T47D (cell line): ENCODE results near the gene SPSB4.

Experiments
- DNase-seq, 2 experiments: peaks; one replicate each; pipeline versions ENCODE4 v3.0.0 to v3.0.0-alpha.2; 2011 to 2012; ENCODE audit warnings: low read depth in 1 of 2, low spot score in 1 of 2
- JUND ChIP-seq: IDR thresholded peaks from 2 replicates; pipeline ENCODE4 v1.6.1; 2012; ENCODE audit warnings: low read depth
- in situ Hi-C: cut with HindIII; loops from 2 replicates; pipeline ENCODE4 v1.10.0; 2016; ENCODE audit warnings: low sequenced_read_pairs, low pct_unique_long_range_greater_than_20kb

The SPSB4 gene

GRCh38 chr3:141072950-141073349 lies 21.8 kb downstream of the SPSB4 start:
- TF ChIP-seq JUND = no peak
- in situ Hi-C loops = no loop called here

DNA sequence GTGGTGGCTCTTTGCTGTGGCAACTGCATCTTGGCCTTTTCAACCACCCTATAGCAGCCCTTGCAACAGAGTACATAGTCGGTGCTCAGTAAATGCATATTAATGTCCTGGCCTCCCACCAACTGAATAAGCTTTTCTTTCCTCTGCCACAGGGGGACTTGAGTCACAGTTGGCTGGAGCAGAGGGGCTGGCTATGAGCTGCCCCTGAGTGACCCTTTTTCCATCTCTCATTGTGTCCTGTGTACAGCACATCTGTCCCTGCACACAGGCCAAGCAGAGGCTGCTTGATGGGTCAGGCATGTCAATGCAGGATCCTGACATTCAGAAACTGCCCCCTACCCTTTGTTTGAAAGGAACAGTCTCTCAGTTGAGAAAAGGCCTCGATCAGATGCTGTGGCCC lies 22.4 kb downstream of the SPSB4 start:
- in situ Hi-C loops = no loop called here
- no peak for TF ChIP-seq JUND
- DNase-seq = no peak

More at GRCh38 chr3:141072950-141073349, 21.8 kb downstream of the SPSB4 start:
- no peak for DNase-seq

- no peak for DNase-seq
- TF ChIP-seq JUND = no peak
- in situ Hi-C loops = no loop called here
Observed at GRCh38 chr3:141074529-141074928, 23.4 kb downstream of the SPSB4 start.

GRCh38 chr3:141076036-141076773 lies 25.1 kb downstream of the SPSB4 start:
- in situ Hi-C loops = no loop called here
- peak in 1 of 2 experiments; percentile 12 for DNase-seq
- no peak for TF ChIP-seq JUND

DNA sequence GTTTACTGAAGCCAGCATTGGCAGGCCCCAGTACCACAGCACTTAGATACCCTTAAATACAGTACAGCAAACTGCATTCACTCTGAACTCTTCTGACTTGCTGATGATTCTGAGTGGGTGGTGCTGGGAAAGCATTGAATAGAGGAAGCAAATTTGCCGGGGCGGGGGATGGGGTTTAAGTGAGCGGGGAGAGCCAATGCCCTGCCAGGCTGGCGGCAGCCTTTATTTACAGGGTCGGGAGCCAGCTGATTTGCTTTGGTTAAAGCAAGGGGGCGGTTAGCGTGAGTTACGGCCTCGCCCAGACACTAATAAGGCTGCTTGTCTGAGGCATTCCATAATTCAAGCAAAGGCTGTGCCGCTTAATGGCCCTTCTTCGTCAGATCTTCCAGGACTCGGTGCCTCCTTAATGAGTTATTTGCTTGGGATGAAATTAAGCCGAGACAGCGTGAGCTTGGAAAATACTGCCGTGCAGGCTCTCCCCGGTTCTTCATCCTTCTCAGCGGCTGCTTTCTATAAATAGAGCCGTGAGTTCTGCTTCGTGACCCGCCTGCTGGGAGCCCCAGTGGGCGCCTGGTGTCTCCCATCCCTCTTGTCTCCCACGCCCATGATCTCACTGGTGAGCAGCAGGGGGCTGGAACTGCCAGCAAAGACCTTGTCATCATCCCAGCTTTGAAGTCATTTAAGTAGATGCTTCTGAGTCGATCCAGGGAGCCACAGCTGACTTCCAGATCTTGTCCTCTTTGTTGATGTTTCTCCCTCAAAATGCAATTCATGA lies 25.8 kb downstream of the SPSB4 start:
- no peak for DNase-seq
- TF ChIP-seq JUND = no peak
- in situ Hi-C loops = no loop called here

DNA sequence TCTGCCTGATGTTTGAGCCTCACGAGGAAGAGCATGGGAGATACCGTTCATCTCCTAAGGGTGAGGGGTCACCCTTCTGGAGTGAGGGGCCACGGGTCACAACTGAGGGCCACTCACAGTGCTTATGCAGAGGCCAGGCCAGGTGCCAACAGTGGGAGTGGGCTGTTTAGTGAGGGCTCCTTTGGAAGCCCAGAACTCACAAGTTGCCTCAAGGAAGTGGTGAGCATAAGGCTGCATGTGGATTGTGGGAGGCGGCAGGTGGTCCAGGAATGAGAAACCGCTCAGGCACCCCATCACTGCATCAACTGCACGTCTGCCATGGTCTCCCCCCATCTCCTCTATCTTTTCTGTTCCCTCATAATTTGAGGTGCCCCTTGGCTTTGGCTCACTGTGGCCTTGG lies 26.5 kb downstream of the SPSB4 start:
- TF ChIP-seq JUND = no peak
- in situ Hi-C loops = no loop called here
- no peak for DNase-seq

- in situ Hi-C loops = no loop called here
- TF ChIP-seq JUND = no peak
Observed at GRCh38 chr3:141078200-141078599, 27.1 kb downstream of the SPSB4 start.

GRCh38 chr3:141080431-141080830 lies 29.3 kb downstream of the SPSB4 start:
- TF ChIP-seq JUND = no peak
- no peak for DNase-seq
- in situ Hi-C loops = no loop called here

More at GRCh38 chr3:141078200-141078599, 27.1 kb downstream of the SPSB4 start:
- no peak for DNase-seq

- DNase-seq = no peak
- in situ Hi-C loops = no loop called here
- TF ChIP-seq JUND = no peak
Observed at GRCh38 chr3:141081141-141081795, 30.1 kb downstream of the SPSB4 start.

DNA sequence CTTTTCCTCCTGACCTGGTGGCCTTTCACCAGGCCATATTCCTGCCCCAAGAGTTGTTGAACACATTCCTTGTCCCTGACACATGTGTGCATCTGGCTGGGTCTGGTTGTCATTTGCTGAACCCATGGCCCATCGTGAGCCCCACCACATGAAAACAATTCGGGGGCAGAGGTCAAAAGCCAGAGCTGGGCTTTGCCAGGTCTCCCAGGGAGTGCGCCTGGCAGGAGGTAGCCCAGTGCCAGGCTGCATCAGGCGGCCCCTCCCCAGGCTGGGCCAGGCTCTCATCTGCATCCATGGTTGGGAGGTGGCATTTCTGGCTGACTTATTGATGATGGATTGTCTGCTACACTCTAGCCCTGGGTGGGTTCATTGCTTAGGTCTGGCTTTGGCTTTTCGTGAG lies 30.9 kb downstream of the SPSB4 start:
- DNase-seq = no peak
- in situ Hi-C loops = no loop called here
- no peak for TF ChIP-seq JUND

DNA sequence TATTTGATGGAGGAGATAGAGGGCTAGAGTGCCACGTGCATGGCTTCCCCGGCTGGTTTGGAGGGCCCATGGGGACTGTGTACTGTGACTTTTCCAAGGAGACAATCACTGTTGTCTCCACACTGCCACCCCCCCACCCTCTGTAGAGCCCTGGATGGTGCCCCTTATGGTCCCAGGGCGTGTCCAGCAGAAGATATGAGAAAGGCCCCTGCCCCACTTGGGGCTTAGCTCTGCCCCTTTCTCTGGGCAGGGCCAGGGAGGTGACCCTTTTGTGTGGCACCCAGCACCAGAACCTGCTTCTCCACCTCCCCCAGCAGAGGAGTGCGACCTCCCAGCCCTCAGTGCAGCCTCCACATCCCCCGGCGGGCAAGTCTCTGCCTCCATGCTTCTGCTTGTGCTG lies 32.1 kb downstream of the SPSB4 start:
- in situ Hi-C loops = no loop called here
- no peak for TF ChIP-seq JUND
- no peak for DNase-seq

DNA sequence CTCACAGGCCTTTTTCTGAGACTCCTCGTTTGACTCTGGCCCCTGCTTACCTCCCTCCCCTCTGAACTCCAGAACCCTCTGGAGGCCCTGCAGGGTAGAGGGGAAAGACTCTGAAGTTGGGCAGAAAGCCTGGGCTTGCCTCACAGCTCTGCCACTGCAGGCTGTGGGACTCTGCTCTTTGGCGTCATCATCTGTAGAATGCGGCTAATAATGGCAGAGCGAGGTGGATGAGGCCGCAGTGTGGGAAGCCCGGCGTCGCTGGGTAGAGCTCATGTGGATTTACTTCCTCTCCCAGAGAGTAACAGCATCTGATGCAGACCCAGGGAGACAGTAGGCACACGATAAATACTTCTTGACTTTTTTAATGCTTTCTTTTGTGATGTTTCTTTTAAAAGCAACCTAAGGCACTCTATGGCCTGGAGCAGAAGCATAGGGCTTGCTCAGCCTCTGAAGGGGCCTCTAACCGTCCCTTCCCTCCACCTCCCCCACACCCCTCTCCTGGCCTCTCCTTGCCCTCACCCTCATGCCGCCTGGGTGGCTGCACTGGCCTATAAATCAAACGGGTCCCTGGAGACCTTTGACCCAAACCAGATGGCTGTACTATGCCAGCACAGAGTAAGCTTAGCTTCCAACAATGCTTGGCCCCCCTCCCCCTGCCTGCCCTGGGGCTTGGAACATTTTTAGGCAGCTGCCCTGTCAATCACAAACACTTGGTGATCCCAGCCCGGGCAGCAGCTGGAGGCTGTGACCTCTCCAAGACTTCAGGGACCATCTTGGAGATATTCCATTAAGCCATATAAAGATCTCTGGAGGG lies 32.9 kb downstream of the SPSB4 start:
- in situ Hi-C loops = no loop called here
- no peak for DNase-seq
- no peak for TF ChIP-seq JUND
